ENCODE data around the gene GCNT4. TPM values are rescaled to one million over a fixed set of nuclear protein-coding genes. Genes with fewer than 3 reads are reported as not detected.
"Not testable (repeated sequence)": the region's sequence is repeated elsewhere in the genome, so short reads cannot be mapped to it uniquely, and the experiment has no call there.

GCNT4 gene, protein sequence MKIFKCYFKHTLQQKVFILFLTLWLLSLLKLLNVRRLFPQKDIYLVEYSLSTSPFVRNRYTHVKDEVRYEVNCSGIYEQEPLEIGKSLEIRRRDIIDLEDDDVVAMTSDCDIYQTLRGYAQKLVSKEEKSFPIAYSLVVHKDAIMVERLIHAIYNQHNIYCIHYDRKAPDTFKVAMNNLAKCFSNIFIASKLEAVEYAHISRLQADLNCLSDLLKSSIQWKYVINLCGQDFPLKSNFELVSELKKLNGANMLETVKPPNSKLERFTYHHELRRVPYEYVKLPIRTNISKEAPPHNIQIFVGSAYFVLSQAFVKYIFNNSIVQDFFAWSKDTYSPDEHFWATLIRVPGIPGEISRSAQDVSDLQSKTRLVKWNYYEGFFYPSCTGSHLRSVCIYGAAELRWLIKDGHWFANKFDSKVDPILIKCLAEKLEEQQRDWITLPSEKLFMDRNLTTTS
- 0.35 TPM for total RNA-seq
- long read RNA-seq: 0 reads

DNA sequence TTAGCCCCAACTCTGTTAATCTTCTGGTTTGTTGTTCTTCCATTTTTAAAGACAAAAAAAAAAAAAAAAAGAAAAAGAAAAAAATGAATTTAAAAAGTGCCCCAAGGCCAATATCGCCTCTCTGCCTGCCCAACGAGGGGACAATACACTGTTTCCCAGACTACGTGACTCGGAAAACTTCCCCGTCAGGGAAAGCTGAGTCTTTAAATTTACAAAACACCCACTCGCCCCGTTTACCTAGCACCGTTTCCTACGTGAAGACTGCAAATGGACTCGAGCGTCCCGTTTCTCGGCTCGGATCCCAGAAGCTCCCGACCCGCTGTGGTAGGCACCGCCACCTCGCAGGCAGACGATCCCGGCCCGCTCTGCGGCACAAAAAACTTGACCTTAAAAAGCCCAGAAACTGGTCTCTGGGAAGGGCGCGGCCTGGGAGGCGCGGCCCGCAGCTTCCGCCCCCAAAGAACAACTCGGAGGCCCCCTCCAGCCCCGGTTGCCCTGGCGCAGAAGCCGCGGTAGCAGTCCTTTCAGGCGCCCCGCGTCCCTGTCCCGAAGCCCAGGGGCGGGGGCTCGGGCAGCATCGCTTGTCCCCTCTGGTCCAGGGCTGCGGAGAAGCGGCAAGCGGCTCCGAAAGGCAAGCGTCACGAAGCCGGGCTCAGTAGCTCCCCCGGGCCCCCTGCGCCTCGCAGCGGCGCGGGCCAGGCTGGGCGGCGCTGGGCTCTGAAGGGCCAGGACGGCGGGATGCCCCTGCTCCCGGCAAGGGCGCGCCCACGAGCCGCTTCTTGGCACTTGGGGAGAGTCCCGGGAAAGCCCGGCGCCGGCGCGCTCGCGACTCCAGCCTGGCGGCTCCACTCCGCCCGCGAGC is at the start of gene GCNT4:
GCNT4 (minus strand) TSS at position 367 of the 862 bp plus-strand sequence. CDS start 22,521 bp downstream, outside the sequence.
- intact Hi-C loops (cut with DNase I): loop anchor here (10.0 kb wide), 1 partner anchor 282 kb away; the partner anchor contains the start of gene HMGCR
- DNase-seq (ENCODE audit: missing footprints): peak; percentile 67
- ATAC-seq: peak; percentile 71

GRCh38 chr5:75095956-75096355 is 43.6 kb upstream of the GCNT4 start:
- DNase-seq (ENCODE audit: missing footprints); ATAC-seq; intact Hi-C loops (cut with DNase I): not testable (repeated sequence)

GRCh38 chr5:75091597-75091996 is 39.2 kb upstream of the GCNT4 start:
- intact Hi-C loops (cut with DNase I): no loop called here
- no peak for DNase-seq (ENCODE audit: missing footprints)
- no peak for ATAC-seq

DNA sequence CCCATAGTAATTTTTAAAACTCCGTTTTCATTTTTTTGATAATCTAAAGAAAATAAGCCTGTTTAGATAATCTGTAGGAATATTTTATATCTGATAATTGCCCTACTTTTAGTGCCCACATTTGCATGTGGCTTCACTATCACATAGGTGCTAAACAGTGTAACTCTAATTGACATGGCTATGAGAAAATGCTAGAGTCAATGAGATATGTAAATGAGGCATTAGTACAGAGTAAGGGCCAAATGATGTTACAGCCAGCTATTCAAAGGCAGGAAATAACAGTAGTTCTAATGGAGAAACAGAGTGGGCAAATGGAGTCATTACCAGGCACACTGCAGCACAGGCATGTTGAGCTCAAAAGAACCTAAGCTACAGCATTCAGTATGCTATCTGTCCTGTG is 37.3 kb upstream of the GCNT4 start:
- intact Hi-C loops (cut with DNase I): no loop called here
- ATAC-seq: no peak
- no peak for DNase-seq (ENCODE audit: missing footprints)

GRCh38 chr5:75089137-75089536 is 36.8 kb upstream of the GCNT4 start:
- intact Hi-C loops (cut with DNase I): no loop called here
- DNase-seq (ENCODE audit: missing footprints) (no peak), ATAC-seq (no peak)

- no peak for ATAC-seq
- intact Hi-C loops (cut with DNase I): no loop called here
- no peak for DNase-seq (ENCODE audit: missing footprints)
Observed at GRCh38 chr5:75088648-75089047, 36.3 kb upstream of the GCNT4 start.

DNA sequence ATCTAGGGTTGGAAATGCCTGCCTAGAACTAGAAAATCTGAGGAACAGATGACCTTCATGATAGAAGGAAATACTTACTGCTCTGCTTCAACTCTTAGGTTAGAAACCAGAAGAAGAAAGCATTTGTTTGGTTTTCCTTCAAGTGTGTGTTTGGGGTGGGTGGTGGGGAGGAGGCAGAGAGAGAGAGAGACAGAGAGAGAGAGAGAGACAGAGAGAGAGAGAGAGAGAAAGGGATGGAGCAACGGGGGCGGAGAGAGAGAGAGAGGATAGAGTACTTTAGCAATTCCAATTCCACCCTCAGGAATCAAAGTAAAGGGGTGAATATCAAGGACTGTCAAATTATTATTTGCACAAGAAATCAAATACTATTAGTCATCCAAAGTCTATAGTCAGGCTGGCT is 29.2 kb upstream of the GCNT4 start:
- DNase-seq (ENCODE audit: missing footprints) (no peak), ATAC-seq (no peak)
- intact Hi-C loops (cut with DNase I): no loop called here

DNA sequence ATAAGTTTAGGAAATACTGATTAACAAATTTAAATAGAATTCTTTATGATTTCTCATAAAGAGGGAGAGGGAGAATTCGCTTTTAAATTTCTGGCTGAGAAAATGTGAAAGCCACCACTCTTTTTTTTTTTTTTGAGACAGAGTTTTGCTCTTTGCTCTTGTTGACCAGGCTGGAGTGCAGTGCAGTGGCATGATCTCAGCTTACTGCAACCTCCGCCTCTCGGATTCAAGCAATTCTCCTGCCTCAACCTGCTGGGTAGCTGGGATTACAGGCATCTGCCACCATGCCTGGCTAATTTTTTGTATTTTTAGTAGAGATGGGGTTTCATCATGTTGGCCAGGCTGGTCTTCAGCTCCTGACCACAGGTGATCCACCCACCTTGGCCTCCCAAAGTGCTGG is 27.0 kb upstream of the GCNT4 start:
- DNase-seq (ENCODE audit: missing footprints); ATAC-seq; intact Hi-C loops (cut with DNase I): not testable (repeated sequence)

DNA sequence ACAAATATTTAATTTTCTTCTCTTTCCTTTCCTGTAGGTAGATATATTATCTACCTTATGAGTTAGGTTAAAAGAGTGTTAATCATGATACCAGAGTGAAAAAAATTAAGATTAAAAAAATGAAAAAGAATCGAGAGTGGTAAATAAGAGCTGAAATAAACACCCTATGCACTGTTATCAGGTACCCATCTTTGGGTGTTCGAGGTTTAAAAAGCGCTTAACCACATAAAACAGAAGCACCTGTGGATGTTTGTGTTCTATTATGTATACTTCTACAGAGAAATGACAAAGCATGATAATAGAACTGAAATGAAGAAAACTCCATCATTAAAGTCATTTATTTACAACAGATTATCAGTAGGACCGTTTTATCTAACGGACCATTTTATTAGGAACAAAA is 25.7 kb upstream of the GCNT4 start:
- DNase-seq (ENCODE audit: missing footprints) (no peak), ATAC-seq (no peak)
- intact Hi-C loops (cut with DNase I): no loop called here

DNA sequence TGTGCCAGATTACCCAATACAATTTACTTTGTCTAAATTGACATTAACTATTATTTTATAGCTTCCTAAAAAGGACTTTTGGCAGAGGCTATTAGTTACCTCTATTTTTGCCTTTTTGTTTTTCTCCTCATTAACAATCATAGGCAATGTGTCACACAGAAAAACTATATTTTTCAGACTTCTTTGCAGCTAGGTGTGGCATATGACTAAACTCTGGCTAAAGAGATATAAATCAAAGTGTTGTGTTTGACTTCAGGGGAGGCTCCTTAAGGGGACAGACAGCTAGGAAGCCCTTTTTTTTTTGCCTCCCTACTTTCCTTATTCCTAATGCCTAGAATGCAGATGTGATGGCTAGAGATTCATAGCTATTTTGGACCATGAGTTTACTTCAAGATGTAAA is 19.7 kb upstream of the GCNT4 start:
- intact Hi-C loops (cut with DNase I): no loop called here
- DNase-seq (ENCODE audit: missing footprints) (no peak), ATAC-seq (no peak)

DNA sequence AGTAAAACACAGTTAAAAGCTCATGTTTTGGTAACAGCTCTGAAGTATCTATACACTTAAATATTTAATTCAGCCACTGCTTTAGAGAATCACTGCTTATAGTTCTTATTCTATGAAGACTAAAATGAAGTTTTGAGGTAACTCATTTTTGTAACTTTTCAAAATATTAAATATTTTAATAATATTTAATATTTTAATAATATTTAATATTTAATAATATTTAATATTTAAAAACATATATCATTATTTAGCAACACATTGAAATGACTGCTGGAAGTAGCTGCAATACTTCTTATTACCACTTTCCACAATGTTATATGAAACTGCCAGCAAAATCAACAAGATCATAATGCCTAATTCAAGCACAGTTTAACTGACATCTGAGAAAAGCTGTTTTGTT is 18.7 kb upstream of the GCNT4 start:
- DNase-seq (ENCODE audit: missing footprints) (no peak), ATAC-seq (no peak)
- intact Hi-C loops (cut with DNase I): no loop called here

GRCh38 chr5:75067434-75067833 is 15.1 kb upstream of the GCNT4 start:
- intact Hi-C loops (cut with DNase I): no loop called here
- no peak for DNase-seq (ENCODE audit: missing footprints)

DNA sequence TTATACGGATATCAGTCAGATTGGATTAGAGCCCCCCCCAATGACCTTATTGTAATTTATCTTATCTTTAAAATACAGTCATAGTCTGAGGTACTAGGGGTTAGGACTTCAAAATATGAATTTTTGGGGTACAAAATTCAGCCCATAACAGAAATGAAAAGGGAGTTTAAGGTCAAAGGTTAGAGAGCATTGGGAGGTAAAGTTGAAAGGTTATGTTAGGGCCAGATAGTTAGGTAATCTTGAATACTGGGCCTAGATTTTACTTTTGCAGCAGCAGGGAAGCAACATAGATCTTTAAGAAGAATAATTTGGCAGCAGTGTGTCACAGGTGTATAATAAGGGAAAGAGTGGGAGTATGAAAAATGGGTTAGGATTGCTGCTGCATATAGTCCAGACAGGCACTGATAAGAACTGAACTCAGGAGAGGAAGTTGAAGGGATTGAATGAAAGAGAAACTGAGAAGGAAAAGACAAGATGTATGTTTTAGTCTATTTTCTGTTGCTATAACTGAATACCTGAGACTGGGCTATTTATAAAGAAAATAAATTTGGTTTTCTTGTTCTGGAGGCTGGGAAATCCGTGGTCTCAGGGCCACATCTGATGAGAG is 10.7 kb upstream of the GCNT4 start:
- ATAC-seq (no peak), DNase-seq (ENCODE audit: missing footprints) (no peak)
- intact Hi-C loops (cut with DNase I): no loop called here

More at GRCh38 chr5:75067434-75067833, 15.1 kb upstream of the GCNT4 start:
- ATAC-seq: no peak

GRCh38 chr5:75059912-75060545 is 7.7 kb upstream of the GCNT4 start:
- intact Hi-C loops (cut with DNase I): loop anchor here (10.0 kb wide), 1 partner anchor 275 kb away; the partner anchor contains the start of gene HMGCR
- no peak for DNase-seq (ENCODE audit: missing footprints)
- no peak for ATAC-seq

GRCh38 chr5:75058986-75059535 is 6.7 kb upstream of the GCNT4 start:
- intact Hi-C loops (cut with DNase I): loop anchor here (10.0 kb wide), 1 partner anchor 276 kb away; the partner anchor contains the start of gene HMGCR
- no peak for ATAC-seq
- DNase-seq (ENCODE audit: missing footprints): no peak

DNA sequence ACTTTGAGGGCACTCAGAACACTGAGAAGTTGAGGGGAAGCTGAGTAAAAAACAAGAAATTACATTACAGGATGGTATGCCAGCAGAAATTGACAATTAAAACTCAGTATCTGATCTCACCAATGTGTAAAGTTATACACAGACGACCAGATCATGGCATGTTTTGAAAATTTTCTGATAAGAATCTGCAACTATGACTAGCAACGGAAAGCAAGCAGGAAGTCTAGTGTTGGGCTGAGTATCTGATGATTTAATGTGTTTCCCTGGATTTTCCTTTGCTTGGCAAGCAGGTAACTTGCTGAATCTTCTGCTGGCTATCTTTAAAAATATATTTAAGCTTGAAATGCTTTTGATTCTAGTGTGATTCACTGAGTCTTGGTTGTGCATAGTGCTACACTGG is 5.2 kb upstream of the GCNT4 start:
- intact Hi-C loops (cut with DNase I): loop anchor here (10.0 kb wide), 1 partner anchor 277 kb away; the partner anchor contains the start of gene HMGCR
- DNase-seq (ENCODE audit: missing footprints): no peak
- ATAC-seq: no peak

DNA sequence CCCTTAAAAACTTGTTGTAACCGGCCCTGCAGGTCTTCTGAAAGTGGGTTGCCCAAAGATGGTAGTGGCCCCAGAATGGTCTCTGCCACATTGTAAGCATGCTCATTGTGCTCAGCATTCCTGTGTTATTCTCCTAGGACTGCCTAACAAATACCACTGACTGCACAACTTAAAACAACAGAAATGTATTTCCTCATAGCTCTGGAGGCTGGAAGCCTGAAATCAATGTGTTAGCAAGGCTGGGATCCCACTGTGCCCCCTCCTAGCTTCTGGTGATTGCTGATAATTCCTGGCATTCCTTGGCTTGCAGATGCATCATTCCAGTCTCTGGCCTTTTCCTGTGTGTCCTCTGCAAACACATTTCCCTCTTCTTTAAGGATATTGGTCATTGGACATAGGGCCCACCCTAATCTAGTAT is 3.4 kb upstream of the GCNT4 start:
- intact Hi-C loops (cut with DNase I): loop anchor here (10.0 kb wide), 1 partner anchor 279 kb away; the partner anchor contains the start of gene HMGCR
- ATAC-seq (no peak), DNase-seq (ENCODE audit: missing footprints) (no peak)
